LNCaP clone FGC (cell line): ENCODE results near the gene KCTD16.

Source experiments
- DNase-seq: peaks from one replicate; pipeline ENCODE4 v3.0.0-alpha.2; 2011; ENCODE audit warnings: low read depth
- H3K4me3 ChIP-seq: 2 replicates; pipeline ENCODE4 v1.5.1; 2011; ENCODE audit warnings: mild to moderate bottlenecking, low read depth, low read length, control low read depth
- CTCF ChIP-seq: IDR thresholded peaks from 2 replicates; pipeline ENCODE4 v1.5.1; 2012; ENCODE audit warnings: mild to moderate bottlenecking; ENCODE audit not compliant: control insufficient read depth, insufficient read depth; ENCODE audit errors: extremely low read depth

The KCTD16 gene

GRCh38 chr5:144177548-144177947 is 6.9 kb downstream of the KCTD16 start:
- no peak for DNase-seq
- H3K4me3 ChIP-seq = no peak overlapping the region
- TF ChIP-seq CTCF = no peak

- TF ChIP-seq CTCF = no peak
- no peak for DNase-seq
- H3K4me3 ChIP-seq = no peak overlapping the region
Observed at GRCh38 chr5:144179226-144179625, 8.6 kb downstream of the KCTD16 start.

- DNase-seq = no peak
- TF ChIP-seq CTCF = peak; percentile 47
- no peak overlapping the region for H3K4me3 ChIP-seq
Observed at GRCh38 chr5:144183254-144183889, 12.7 kb downstream of the KCTD16 start.

- H3K4me3 ChIP-seq = no peak overlapping the region
- DNase-seq = peak; percentile 75
Observed at GRCh38 chr5:144187699-144188294, 17.1 kb downstream of the KCTD16 start.

GRCh38 chr5:144189800-144190429 is 19.2 kb downstream of the KCTD16 start:
- no peak for DNase-seq
- TF ChIP-seq CTCF = no peak
- H3K4me3 ChIP-seq = no peak overlapping the region

More at GRCh38 chr5:144187699-144188294, 17.1 kb downstream of the KCTD16 start:
- no peak for TF ChIP-seq CTCF

GRCh38 chr5:144191531-144191930 is 20.9 kb downstream of the KCTD16 start:
- DNase-seq = no peak
- TF ChIP-seq CTCF = no peak
- no peak overlapping the region for H3K4me3 ChIP-seq
